Measurements from ENCODE around the gene PRSS36. TPM values are rescaled to one million over a fixed set of nuclear protein-coding genes. Genes with fewer than 3 reads are reported as not detected.

Gene PRSS36
- total RNA-seq, 2 experiments from 2014 or later = not detected

DNA sequence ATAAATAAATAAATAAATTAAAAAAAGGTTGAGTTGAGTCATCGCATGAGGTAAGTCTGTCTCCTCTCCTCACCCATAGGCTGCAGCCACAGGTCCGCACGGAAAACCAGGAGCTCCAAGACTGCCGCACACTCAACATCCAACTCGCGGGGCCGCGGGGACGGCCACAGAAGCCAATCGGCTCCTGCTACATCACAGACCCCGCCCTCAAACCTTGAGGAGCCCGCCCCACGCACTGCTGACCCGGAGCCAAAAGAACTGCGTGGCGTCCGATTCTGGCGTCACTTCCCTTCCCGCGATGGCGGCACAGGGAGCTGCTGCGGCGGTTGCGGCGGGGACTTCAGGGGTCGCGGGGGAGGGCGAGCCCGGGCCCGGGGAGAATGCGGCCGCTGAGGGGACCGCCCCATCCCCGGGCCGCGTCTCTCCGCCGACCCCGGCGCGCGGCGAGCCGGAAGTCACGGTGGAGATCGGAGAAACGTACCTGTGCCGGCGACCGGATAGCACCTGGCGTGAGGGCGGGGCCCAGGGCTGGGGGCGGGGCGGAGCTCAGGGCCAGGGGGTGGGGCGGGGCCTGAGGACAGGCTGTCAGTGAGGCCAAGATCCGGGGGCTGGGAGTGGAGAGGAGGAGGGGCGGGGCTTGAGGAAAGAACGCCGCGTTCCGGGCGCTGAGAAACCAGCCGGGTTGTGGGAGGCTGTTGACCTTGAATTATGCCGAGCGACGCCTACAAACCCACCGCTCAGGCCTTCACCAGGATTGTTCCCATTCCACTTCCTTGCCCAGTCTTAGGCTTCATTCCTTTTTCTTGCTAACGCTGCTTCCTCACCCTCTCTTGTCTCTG is 32.3 kb downstream of the PRSS36 start, which contains the start of gene KAT8:
Gene KAT8, plus strand, starts transcription at position 281 of the 839 bp plus-strand sequence. Its CDS starts 18 bp downstream, at position 299.
- H3K9me3 ChIP-seq (ENCODE audit: low read length) = no peaks in the 10 kb centered on the region
- CTCF ChIA-PET (ENCODE audit: unreplicated experiment) = interaction anchor here (0.6 to 0.9 kb wide), 6 partner anchors 11 to 190 kb away, joined by 3 to 8 read pairs (median 6); partner anchors contain the start of genes FUS, ZNF646 and ZNF668
- no peak within 1 kb of the TSS for H2AFZ ChIP-seq (ENCODE audit: low read length)
- intact Hi-C loops (cut with micrococcal nuclease; ENCODE audit: unreplicated experiment) = loop anchor here (1.0 to 10.0 kb wide), 5 partner anchors 25 to 337 kb away; partner anchors contain the start of genes ARMC5, FBXL19, FUS and ZNF646
- H3K9me2 ChIP-seq (ENCODE audit: insufficient read depth, low read length) = no peaks in the 10 kb centered on the region
- peaks cover 8% of the 10 kb centered on the region for H3K4me1 ChIP-seq (ENCODE audit: insufficient read depth, low read length, poor library complexity, severe bottlenecking)
- H3K79me2 ChIP-seq (ENCODE audit: insufficient read depth, low read depth, low read length) = peaks cover 20% of the 10 kb centered on the region
- peak within 1 kb of the TSS; percentile 88 for H3K4me2 ChIP-seq (ENCODE audit: low read length)
- peaks cover 46% of the 10 kb centered on the region for H3K36me3 ChIP-seq (ENCODE audit: insufficient read depth, low read length)
- peak; percentile 99 for DNase-seq (ENCODE audit: low spot score)
- TSS peak; percentile 87 for BruUV-seq (replicated peaks)
- peak within 1 kb of the TSS; percentile 81 for H3K4me3 ChIP-seq (ENCODE audit: low read depth, low read length, poor library complexity, severe bottlenecking)
- peaks cover 10% of the 10 kb centered on the region for H4K20me1 ChIP-seq (ENCODE audit: insufficient read depth, low read length)
- H3K27ac ChIP-seq (ENCODE audit: low read depth, low read length, poor library complexity, severe bottlenecking) = peak within 1 kb of the TSS; percentile 65
- POLR2A ChIA-PET = interaction anchor here (0.5 to 2.8 kb wide), 15 partner anchors 10 to 1672 kb away, joined by 3 to 16 read pairs (median 4); partner anchors contain the start of genes BCKDK, FUS, PRSS8 and VKORC1
- TF ChIP-seq, protein P1, sequence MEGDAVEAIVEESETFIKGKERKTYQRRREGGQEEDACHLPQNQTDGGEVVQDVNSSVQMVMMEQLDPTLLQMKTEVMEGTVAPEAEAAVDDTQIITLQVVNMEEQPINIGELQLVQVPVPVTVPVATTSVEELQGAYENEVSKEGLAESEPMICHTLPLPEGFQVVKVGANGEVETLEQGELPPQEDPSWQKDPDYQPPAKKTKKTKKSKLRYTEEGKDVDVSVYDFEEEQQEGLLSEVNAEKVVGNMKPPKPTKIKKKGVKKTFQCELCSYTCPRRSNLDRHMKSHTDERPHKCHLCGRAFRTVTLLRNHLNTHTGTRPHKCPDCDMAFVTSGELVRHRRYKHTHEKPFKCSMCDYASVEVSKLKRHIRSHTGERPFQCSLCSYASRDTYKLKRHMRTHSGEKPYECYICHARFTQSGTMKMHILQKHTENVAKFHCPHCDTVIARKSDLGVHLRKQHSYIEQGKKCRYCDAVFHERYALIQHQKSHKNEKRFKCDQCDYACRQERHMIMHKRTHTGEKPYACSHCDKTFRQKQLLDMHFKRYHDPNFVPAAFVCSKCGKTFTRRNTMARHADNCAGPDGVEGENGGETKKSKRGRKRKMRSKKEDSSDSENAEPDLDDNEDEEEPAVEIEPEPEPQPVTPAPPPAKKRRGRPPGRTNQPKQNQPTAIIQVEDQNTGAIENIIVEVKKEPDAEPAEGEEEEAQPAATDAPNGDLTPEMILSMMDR (conservative IDR thresholded peaks at IDR 0.05; ENCODE audit: low read length) = no peak
- TF ChIP-seq EZH2phosphoT487 (IDR thresholded peaks at IDR 0.05; ENCODE audit: borderline replicate concordance, low read depth, low read length) = no peak

DNA sequence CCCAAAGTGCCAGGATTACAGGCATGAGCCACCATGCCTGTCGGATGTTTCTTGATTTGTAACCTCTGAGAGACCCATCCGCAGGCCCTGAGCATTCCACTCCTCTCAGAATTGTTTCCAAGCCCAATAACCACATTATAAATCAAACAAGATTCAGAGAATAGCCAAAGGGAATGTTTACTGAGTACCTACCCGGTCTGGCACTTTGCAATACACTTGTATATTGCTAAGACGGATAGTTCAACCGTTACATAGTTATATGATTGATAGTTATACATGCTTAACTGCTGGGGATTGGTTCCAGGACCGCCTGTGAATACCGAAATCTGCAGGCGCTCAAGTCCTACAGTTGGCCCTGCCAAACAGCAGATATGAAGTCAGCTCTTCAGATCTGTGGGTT is 35.4 kb downstream of the PRSS36 start:
- ChIA-PET CTCF (ENCODE audit: unreplicated experiment) (no interaction called here), POLR2A (interaction anchor here (0.7 kb wide), 2 partner anchors 16 to 87 kb away, joined by 3 to 4 read pairs; no protein-coding TSS in a partner anchor)
- H3K4me2 ChIP-seq (ENCODE audit: low read length) = no peak overlapping the region
- no peak overlapping the region for H2AFZ ChIP-seq (ENCODE audit: low read length)
- intact Hi-C loops (cut with micrococcal nuclease; ENCODE audit: unreplicated experiment) = loop anchor here (10.0 kb wide), 1 partner anchor 340 kb away; the partner anchor contains the start of gene ARMC5
- no peaks in the 10 kb centered on the region for H3K9me3 ChIP-seq (ENCODE audit: low read length)
- peaks cover 41% of the 10 kb centered on the region for H3K36me3 ChIP-seq (ENCODE audit: insufficient read depth, low read length)
- H3K4me3 ChIP-seq (ENCODE audit: low read depth, low read length, poor library complexity, severe bottlenecking) = no peak overlapping the region
- H3K79me2 ChIP-seq (ENCODE audit: insufficient read depth, low read depth, low read length) = peaks cover 16% of the 10 kb centered on the region
- peaks cover 10% of the 10 kb centered on the region for H4K20me1 ChIP-seq (ENCODE audit: insufficient read depth, low read length)
- no TSS peak for BruUV-seq (replicated peaks)
- no peak for DNase-seq (ENCODE audit: low spot score)
- peaks cover 8% of the 10 kb centered on the region for H3K4me1 ChIP-seq (ENCODE audit: insufficient read depth, low read length, poor library complexity, severe bottlenecking)
- H3K9me2 ChIP-seq (ENCODE audit: insufficient read depth, low read length) = no peaks in the 10 kb centered on the region
- no peak overlapping the region for H3K27ac ChIP-seq (ENCODE audit: low read depth, low read length, poor library complexity, severe bottlenecking)
- TF ChIP-seq EZH2phosphoT487 (IDR thresholded peaks at IDR 0.05; ENCODE audit: borderline replicate concordance, low read depth, low read length) = no peak
- TF ChIP-seq, protein P1 (conservative IDR thresholded peaks at IDR 0.05; ENCODE audit: low read length) = no peak
